Suprapubic skin (tissue), 4 donors: ENCODE measurements around the gene TMC6. TPM values are rescaled to one million over a fixed set of nuclear protein-coding genes. Genes with fewer than 3 reads are reported as not detected.
A peak's percentile ranks its signal among the peaks of the same experiment; 100 is the strongest.
"Not testable (repeated sequence)": the region's sequence is repeated elsewhere in the genome, so short reads cannot be mapped to it uniquely, and the experiment has no call there.

ENCODE experiments used
- DNase-seq, 2 donors: peaks; one replicate each; pipeline ENCODE4 v3.0.0-alpha.2; 2019; ENCODE audit warnings: low spot score in 2 of 2
- H3K27ac ChIP-seq: fragments of 200-600 bp; sonication (generic); one replicate; pipeline ENCODE4 v1.5.1; 2019
- H3K27me3 ChIP-seq: fragments of 200-600 bp; sonication (generic); one replicate; pipeline ENCODE4 v1.5.1; 2019
- H3K36me3 ChIP-seq: fragments of 200-600 bp; sonication (generic); one replicate; pipeline ENCODE4 v1.5.1; 2019
- H3K4me1 ChIP-seq: fragments of 200-600 bp; sonication (generic); one replicate; pipeline ENCODE4 v1.5.1; 2019
- H3K4me3 ChIP-seq: fragments of 200-600 bp; sonication (generic); one replicate; pipeline ENCODE4 v1.5.1; 2019; ENCODE audit warnings: mild to moderate bottlenecking
- H3K9me3 ChIP-seq: fragments of 200-600 bp; sonication (generic); one replicate; pipeline ENCODE4 v1.5.1; 2019
- EP300 ChIP-seq: sonication (generic); formaldehyde crosslinking; IDR thresholded peaks from one replicate; pipeline ENCODE4 v1.6.1; 2017; ENCODE audit warnings: antibody characterized with exemption
- POLR2A ChIP-seq, 2 donors: fragments of 450-650 bp; IDR thresholded peaks; one replicate each; pipeline ENCODE4 v1.6.1; 2017; ENCODE audit warnings: antibody characterized with exemption in 2 of 2, mild to moderate bottlenecking in 2 of 2, moderate library complexity in 2 of 2
- POLR2AphosphoS5 ChIP-seq, 3 donors: sonication (generic); formaldehyde crosslinking; IDR thresholded peaks; one replicate each; pipeline ENCODE4 v1.6.1; 2017; ENCODE audit warnings: antibody characterized with exemption in 3 of 3
- WGBS: methylation state at CpG from one replicate; pipeline ENCODE4 v1.1.5; 2018; 5-methylcytosine and 5-hydroxymethylcytosine counted together
- total RNA-seq, 4 donors: library from RNA; depleted of rRNA; stranded (reverse); fragments of >200 nt; gene quantifications; one replicate each; pipeline ENCODE4 v1.1.0, GENCODE V29; 2016
- TF ChIP-seq, protein P1 (sequence below), 2 donors: fragments of 200-600 bp in 1 of 2; fragments of 450-650 bp in 1 of 2; sonication (generic) in 1 of 2; IDR thresholded peaks; one replicate each; pipeline ENCODE4 v1.5.1; 2016 to 2019; ENCODE audit warnings: antibody characterized with exemption in 2 of 2, mild to moderate bottlenecking in 1 of 2, moderate library complexity in 1 of 2

Gene TMC6
- total RNA-seq, 4 donors from 2014 or later = 27.9 to 48.8 (median 32.0) TPM

- TF ChIP-seq POLR2AphosphoS5 (IDR thresholded peaks at IDR 0.05) (no peak), EP300 (no peak), POLR2A (IDR thresholded peaks at IDR 0.05) (no peak)
- TF ChIP-seq, protein P1, sequence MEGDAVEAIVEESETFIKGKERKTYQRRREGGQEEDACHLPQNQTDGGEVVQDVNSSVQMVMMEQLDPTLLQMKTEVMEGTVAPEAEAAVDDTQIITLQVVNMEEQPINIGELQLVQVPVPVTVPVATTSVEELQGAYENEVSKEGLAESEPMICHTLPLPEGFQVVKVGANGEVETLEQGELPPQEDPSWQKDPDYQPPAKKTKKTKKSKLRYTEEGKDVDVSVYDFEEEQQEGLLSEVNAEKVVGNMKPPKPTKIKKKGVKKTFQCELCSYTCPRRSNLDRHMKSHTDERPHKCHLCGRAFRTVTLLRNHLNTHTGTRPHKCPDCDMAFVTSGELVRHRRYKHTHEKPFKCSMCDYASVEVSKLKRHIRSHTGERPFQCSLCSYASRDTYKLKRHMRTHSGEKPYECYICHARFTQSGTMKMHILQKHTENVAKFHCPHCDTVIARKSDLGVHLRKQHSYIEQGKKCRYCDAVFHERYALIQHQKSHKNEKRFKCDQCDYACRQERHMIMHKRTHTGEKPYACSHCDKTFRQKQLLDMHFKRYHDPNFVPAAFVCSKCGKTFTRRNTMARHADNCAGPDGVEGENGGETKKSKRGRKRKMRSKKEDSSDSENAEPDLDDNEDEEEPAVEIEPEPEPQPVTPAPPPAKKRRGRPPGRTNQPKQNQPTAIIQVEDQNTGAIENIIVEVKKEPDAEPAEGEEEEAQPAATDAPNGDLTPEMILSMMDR (IDR thresholded peaks at IDR 0.05) = no peak
- Histone ChIP-seq H3K4me3 (no peak overlapping the region), H3K9me3 (no peaks in the 10 kb centered on the region), H3K4me1 (peaks cover 66% of the 10 kb centered on the region), H3K27ac (no peak overlapping the region), H3K36me3 (no peaks in the 10 kb centered on the region), H3K27me3 (no peaks in the 10 kb centered on the region)
- WGBS = 92% methylated on average over 18 of the region's 21 CpGs
- DNase-seq = no peak
Observed at GRCh38 chr17:78143214-78144146, 14.9 kb upstream of the TMC6 start.

- Histone ChIP-seq H3K4me1 (peaks cover 63% of the 10 kb centered on the region), H3K9me3 (no peaks in the 10 kb centered on the region), H3K4me3 (no peak overlapping the region), H3K36me3 (no peaks in the 10 kb centered on the region), H3K27ac (peak overlapping the region; percentile 89), H3K27me3 (no peaks in the 10 kb centered on the region)
- 34% methylated on average over 14 of the region's 16 CpGs for WGBS
- TF ChIP-seq POLR2AphosphoS5 (IDR thresholded peaks at IDR 0.05) = no peak
- TF ChIP-seq POLR2A (IDR thresholded peaks at IDR 0.05) = no peak
- no peak for TF ChIP-seq EP300
- TF ChIP-seq, protein P1 (IDR thresholded peaks at IDR 0.05) = no peak
- DNase-seq = no peak
Observed at GRCh38 chr17:78142119-78142861, 13.7 kb upstream of the TMC6 start.

DNA sequence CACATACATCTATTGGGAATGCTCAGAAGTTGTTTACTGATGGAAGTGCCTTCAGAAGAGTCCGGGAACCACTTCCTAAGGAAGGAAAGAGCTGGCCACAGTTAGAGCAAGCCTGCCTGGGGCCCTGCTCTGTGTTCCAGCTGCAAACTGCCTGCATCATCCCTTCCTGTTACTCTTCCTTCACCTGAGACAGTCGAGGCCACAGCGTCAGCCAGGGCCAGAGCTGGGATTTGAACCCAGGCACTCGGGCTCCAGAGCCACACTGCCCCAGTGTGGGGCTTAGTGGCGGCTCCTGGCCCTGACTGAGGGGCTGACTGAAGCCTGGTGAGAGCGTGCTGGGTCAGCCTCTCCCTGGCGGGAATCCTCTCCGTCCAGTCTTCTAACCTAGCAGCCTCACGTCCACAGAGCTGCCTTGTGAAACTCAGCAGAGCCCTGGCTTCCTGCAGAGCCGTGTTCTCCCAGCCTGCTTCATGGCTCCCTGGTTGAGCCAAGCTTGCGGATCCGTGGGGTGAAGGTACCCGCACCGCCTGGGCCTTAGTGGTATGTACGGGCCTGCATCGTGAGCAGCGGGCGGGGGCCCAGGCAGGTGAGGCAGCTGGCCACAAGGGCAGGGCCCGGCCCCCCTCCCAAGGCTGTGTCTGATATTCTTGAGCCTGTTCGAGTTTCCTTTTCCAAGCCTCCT is 13.0 kb upstream of the TMC6 start:
- WGBS = 52% methylated on average over 5 of the region's 20 CpGs
- H3K27ac ChIP-seq = peak overlapping the region; percentile 89
- H3K9me3 ChIP-seq = no peaks in the 10 kb centered on the region
- H3K4me3 ChIP-seq = no peak overlapping the region
- no peak for DNase-seq
- TF ChIP-seq, protein P1 (IDR thresholded peaks at IDR 0.05) = no peak
- TF ChIP-seq EP300 (no peak), POLR2A (IDR thresholded peaks at IDR 0.05) (no peak), POLR2AphosphoS5 (IDR thresholded peaks at IDR 0.05) (no peak)
- H3K4me1 ChIP-seq = peaks cover 62% of the 10 kb centered on the region
- no peaks in the 10 kb centered on the region for H3K36me3 ChIP-seq
- no peaks in the 10 kb centered on the region for H3K27me3 ChIP-seq

DNA sequence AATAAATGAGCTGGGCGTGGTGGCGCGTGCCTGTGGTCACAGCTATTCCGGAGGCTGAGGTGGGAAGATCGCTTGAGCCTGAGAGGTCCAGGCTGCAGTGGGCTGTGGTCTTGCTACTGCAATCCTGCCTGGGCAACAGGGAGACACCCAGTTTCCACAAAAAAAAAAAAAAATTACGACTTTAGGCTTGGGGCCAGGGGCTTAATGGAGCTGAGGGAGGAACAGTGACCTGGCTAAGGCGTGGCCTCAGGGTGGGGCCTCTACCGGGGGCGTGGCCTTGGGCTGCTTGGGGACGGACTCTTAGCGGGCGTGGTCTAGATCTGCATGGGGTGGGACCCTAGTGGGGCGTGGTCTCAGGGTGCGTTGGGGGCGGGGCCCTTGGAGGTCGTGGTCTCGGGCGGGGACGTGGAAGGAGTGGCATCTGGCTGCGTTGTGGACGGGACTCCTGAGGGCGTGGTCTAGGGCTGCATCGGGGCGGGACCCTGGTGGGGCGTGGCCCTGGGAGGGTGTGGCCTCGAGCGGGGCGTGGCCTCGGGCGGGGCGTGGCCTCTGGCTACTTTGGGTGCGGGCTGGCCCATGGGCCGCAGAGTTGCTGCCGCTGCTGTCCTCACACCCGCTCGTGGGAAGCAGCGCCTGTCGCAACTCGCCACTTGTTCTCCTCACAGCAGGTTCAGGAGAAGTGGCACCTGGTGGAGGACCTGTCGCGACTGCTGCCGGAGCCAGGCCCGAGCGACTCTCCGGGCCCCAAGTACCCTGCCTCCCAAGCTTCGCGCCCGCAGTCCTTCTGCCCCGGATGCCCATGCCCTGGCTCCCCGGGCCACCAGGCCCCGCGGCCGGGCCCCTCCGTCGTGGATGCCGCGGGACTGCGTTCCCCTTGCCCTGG is 11.9 kb upstream of the TMC6 start:
- 27% methylated on average over 18 of the region's 58 CpGs for WGBS
- Histone ChIP-seq H3K4me1 (peaks cover 52% of the 10 kb centered on the region), H3K4me3 (peak overlapping the region; percentile 36), H3K27ac (peak overlapping the region; percentile 89), H3K36me3 (no peaks in the 10 kb centered on the region), H3K9me3 (no peaks in the 10 kb centered on the region), H3K27me3 (no peaks in the 10 kb centered on the region)
- TF ChIP-seq POLR2A (IDR thresholded peaks at IDR 0.05) (peak in 1 of 2 donors; percentile 33), EP300 (no peak), POLR2AphosphoS5 (IDR thresholded peaks at IDR 0.05) (no peak)
- TF ChIP-seq, protein P1 (IDR thresholded peaks at IDR 0.05) = no peak
- peak; percentile 97 to 98 for DNase-seq

DNA sequence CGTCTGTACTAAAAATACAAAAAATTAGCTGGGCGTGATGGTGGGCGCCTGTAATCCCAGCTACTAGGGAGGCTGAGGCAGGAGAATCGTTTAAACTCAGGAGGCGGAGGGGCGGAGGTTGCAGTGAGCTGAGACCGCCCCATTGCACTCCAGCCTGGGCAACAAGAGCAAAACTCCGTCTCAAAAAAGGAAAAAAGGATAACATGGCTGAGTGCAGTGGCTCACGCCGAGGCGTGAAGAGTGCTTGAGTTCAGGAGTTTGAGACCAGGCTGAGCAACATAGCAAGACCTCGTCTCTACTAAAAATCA is 11.3 kb upstream of the TMC6 start:
- H3K4me3 ChIP-seq, DNase-seq, H3K9me3 ChIP-seq, H3K27me3 ChIP-seq, H3K36me3 ChIP-seq: not testable (repeated sequence)
- Histone ChIP-seq H3K4me1 (peaks cover 46% of the 10 kb centered on the region), H3K27ac (peak overlapping the region; percentile 28)
- 83% methylated on average over 12 of the region's 12 CpGs for WGBS
